ENCODE measurements around the gene CBX7.

The CBX7 gene

GRCh38 chr22:39128508-39128907 is 24.0 kb downstream of the CBX7 start:
- DNase-seq (ENCODE audit: low read depth in 2 of 2, low spot score in 1 of 2) = no peak

DNA sequence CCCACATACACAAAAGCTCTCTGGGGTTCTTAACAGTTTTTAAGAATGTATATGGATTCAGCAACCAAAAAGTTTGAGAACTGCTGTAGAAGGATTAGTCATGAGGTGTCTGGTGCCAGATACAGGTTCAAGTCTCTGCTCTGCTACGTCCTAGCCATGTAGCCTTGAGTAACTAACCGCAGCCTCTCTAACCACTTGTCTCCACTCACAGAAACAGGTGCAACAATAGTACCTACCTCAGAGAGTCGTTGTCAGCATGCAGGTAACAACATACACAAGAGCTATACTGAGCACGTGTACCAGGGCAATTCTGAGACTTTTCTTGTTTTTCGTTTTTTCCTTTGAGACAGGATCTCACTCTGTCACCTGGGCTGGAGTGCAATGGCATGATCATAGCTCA is 26.9 kb downstream of the CBX7 start:
- DNase-seq (ENCODE audit: low read depth in 2 of 2, low spot score in 1 of 2) = no peak

GRCh38 chr22:39123751-39124581 is 28.5 kb downstream of the CBX7 start:
- DNase-seq (ENCODE audit: low read depth in 2 of 2, low spot score in 1 of 2) = no peak

DNA sequence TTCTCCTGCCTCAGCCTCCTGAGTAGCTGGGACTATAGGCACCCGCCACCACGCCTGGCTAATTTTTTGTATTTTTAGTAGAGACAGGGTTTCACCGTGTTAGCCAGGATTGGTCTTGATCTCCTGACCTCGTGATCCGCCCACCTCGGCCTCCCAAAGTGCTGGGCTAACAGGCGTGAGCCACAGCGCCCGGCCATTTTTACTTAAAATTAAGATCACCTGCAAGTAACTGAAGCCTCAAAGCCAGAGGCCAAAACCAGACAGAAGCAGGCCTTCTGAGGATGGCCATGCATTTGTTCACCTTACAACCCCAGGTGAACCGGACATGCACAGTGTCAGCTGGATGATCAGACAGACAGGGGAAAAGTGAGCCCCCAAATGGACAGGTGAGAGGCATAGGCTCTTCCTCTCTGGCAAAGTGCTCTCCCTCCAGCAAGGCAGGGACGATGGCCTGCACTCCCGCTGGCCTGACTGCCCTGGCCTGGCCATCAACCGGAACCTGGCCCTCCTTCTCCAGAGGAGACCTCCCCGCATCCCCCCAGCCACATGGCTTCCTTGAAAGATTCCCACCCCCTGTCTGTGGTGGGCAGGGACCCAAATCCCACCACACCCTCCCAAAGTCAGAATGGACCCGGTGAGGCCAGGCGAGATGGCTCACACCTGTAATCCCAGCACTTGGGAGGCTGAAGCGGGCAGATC is 29.6 kb downstream of the CBX7 start:
- DNase-seq (ENCODE audit: low read depth in 2 of 2, low spot score in 1 of 2) = no peak

GRCh38 chr22:39120983-39121382 is 31.5 kb downstream of the CBX7 start:
- no peak for DNase-seq (ENCODE audit: low read depth in 2 of 2, low spot score in 1 of 2)

DNA sequence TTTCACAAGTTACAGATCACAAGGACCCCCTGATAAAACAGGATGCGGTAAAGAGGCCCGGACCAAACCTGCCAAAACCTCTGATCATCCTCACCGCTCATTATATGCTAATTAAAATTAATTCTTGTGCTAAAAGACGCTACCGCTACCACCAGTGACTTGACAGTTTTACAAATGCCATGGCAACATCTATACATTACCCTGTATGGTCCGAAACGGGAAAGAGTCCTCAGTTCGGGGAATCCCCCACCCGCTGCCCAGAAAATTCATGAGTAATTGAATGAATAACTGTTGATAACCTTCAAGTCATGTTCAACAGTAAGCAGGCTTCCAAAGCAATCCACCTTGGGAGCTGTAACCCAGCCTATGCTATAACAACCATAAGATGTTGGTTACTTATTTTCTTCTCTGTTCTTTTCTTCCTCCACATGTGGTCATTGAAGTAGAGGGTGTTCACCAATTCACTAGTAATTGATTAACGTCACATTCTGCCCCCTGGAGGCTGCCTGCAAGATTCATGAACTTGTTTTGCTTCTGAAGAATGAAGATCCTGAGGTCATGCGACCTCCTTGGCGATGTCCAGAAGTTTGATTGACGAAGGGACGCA is 34.8 kb downstream of the CBX7 start:
- peak in 1 of 2 donors; percentile 53 for DNase-seq (ENCODE audit: low read depth in 2 of 2, low spot score in 1 of 2)

GRCh38 chr22:39115977-39116621 is 36.4 kb downstream of the CBX7 start:
- DNase-seq (ENCODE audit: low read depth in 2 of 2, low spot score in 1 of 2) = no peak

- DNase-seq (ENCODE audit: low read depth in 2 of 2, low spot score in 1 of 2) = no peak
Observed at GRCh38 chr22:39115570-39115969, 36.9 kb downstream of the CBX7 start.

DNA sequence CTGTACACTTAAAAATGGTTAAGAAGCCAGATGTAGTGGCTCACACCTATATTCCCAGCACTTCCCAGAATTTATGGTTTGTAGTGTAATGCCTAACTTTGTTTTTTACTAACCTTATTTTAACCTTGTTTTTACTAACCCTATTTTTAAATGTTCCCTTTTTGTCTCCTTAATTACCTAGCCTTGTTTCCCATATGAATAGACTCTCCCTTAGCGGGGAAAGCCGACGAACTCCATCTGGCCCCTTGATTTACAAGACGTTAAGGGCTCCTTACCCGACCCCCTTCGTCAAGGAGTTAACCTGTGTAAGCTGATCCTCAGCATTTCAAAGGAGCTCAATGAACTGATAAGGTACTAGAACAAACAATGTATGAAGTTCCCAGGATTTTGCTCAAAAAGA is 38.4 kb downstream of the CBX7 start:
- DNase-seq (ENCODE audit: low read depth in 2 of 2, low spot score in 1 of 2) = no peak

DNA sequence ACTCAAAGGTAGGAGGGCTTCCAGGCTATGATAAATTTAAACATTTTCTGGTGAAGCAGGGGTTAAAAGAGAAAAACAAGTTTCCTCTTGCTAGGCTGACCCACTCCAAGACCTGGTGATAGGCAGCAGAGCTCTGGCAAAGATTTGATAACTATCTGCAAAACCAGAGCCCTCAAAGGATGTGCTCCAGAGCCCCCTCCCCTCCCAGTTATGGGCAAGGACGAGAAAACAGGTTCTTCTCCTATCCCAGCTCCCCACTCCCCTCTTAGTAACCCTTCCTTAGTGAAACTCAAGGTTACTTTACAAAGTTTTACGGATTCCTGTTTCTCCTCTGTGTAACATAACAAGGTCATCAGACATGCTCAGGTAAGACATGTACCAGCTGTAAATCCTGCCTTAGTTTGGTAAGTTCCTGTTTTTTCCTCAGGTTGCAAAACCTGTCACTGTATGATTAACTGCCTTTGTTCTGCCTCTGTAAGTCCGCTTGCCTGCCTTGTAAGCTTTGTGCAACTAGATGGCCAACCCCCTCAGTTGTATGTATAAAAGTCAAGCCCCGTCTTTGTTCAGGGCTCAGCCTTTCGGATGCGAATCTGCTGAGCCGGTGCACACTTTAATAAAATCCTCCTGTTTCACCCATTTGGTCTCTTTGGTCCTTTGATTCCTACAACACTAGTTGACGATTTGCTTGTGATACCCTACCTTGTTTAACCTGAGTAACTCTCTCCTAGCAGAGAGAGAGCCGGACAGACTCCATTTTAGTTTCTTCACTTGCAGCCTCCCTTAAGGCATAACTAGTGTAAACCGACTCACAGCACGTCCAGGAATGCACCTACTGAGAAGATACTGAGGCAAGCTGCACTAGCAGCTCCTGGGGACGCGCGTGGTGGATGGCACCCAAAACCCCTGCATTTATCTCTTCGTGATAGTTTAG is 41.6 kb downstream of the CBX7 start:
- no peak for DNase-seq (ENCODE audit: low read depth in 2 of 2, low spot score in 1 of 2)

DNA sequence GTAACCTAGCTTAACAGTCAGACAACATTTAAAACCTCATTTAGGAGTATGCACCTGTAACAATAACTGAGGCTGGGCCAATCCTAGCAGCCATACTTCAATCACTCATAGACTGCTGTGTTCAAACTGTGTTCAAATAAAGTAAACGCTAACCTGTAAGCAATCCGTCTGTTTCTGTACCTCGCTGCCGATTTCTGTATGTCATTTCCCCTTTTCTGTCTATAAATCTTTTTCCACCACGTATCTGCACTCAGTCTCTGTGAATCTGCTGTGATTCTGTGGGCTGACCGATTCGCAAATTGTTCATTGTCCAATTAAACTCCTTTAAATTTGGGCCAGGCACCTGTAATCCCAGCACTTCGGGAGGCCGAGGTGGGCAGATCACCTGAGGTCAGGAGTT is 43.1 kb downstream of the CBX7 start:
- DNase-seq (ENCODE audit: low read depth in 2 of 2, low spot score in 1 of 2) = no peak

GRCh38 chr22:39108487-39108886 is 44.0 kb downstream of the CBX7 start:
- DNase-seq (ENCODE audit: low read depth in 2 of 2, low spot score in 1 of 2) = no peak

DNA sequence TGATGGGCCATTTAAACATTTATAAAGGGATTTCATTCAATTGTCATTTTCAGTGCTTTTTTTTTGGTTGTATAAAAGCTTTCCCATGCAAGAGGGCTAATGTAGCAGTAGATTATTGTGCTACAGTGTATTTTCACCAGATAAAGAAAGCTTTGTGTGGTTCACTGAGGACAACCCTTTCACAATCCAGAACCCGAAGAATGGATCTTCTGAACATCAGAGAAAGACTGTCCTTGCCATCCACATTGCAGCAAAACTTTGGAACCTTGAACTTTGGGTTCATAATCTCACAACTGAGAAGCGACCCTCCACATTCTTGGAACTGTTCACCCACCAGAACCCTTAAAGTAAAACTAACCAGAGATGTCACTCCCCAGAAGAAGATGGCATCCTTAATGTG is 46.2 kb downstream of the CBX7 start:
- no peak for DNase-seq (ENCODE audit: low read depth in 2 of 2, low spot score in 1 of 2)

- no peak for DNase-seq (ENCODE audit: low read depth in 2 of 2, low spot score in 1 of 2)
Observed at GRCh38 chr22:39103431-39103830, 49.0 kb downstream of the CBX7 start.

- no peak for DNase-seq (ENCODE audit: low read depth in 2 of 2, low spot score in 1 of 2)
Observed at GRCh38 chr22:39101226-39101625, 51.3 kb downstream of the CBX7 start.

GRCh38 chr22:39098576-39098975 is 53.9 kb downstream of the CBX7 start:
- no peak for DNase-seq (ENCODE audit: low read depth in 2 of 2, low spot score in 1 of 2)

DNA sequence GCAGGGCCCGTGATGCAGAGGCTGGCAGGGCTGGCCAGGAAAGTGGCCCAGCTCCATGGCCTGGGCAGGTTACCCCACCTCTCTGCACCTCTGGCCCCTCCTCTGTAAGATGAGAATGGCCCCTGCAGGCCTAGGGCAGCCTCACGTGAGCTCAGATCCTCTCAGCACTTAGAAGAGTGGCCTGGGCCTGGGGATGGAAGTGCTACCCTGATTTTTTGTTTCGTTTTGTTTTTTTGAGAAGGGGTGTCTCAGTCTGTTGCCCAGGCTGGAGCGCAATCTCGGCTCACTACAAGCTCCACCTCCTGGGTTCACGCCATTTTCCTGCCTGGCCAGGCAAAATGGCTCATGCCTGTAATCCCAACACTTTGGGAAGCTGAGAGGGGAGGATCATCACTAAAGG is 54.5 kb downstream of the CBX7 start:
- DNase-seq (ENCODE audit: low read depth in 2 of 2, low spot score in 1 of 2) = no peak

DNA sequence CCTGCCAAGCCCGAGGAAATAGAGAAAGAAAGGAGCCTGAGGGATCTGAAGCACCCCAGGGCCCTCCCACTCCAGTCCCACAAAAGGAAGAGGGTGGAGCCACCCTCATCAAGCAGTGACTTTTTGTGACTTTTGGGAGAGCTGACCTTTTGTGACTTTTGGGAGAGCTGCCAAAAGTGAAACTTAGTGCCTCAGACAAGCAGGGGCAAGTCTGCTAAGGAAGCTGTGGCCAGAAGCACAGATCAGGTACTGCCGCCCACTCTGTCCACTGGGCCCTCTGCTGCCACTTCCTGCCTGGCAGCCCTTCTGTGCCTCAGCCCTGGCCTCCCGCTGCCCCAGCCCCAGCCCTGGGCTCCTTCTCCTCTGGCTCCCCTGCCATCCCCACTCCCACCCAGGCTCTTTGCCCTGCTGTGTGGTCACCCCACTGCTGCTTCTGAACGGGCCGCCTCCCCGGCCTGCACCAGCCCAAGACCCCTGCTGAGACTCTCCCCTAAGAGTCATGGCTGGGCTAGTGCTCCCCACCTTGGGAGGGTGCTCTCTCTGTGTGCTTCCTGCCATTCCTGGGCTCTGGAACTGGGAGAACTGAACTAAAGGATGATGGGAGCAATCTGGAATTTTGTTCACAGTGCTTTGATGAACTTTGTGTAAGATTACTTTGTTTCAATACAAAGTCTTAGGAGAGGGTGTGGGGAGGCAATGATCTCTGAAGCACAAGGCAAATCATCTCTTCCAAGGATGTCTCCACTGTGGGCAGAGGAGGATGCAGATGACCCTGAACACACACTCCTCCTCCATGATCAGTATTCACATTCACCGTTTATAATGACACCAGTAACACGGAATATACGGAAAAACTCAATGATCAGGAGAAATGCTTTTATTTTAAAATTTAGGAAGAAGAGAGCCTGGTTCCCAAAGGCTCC is 55.1 kb downstream of the CBX7 start, which contains the start of gene APOBEC3H:
Gene APOBEC3H, plus strand, starts transcription at position 147 of the 923 bp plus-strand sequence. CDS start 3,035 bp downstream, outside the sequence.
- DNase-seq (ENCODE audit: low read depth in 2 of 2, low spot score in 1 of 2) = no peak

DNA sequence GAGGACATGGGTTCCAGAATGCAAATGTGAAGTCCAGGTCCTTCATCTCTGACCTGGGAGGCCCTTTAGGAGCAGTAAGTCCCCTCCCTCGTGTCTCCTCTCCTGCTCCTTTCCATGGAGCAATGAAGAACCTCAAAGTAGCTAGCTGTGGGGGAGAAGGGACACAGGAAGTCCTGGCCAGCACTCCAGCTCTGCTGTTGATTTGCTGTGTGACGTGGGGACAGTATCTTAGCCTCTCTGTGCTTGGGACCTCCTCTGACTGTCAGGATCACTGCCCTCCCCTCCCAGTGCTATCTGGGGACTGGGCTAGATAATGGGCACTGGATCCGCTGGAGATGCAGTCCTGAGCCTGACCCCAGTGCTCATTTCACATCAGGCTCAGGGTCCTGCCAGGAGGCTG is 56.5 kb downstream of the CBX7 start:
- no peak for DNase-seq (ENCODE audit: low read depth in 2 of 2, low spot score in 1 of 2)

Data from stimulated activated CD8-positive, alpha-beta memory T cell treated with anti-CD3 and anti-CD28 coated beads, Interleukin-4, amount 100 ng/mL, for 1 hour (primary cell).